Measurements from ENCODE around the gene KRT33A. TPM values are rescaled to one million over a fixed set of nuclear protein-coding genes. Genes with fewer than 3 reads are reported as not detected.
A peak's percentile ranks its signal among the peaks of the same experiment; 100 is the strongest.

KRT33A gene
- total RNA-seq, 1 donor from 2014 or later = not detected

GRCh38 chr17:41301916-41302901 is 48.4 kb downstream of the KRT33A start, which contains the start of gene KRTAP29-1:
TSS of gene KRTAP29-1 (minus strand) at chr17:41302851. CDS start at chr17:41302851, 0 bp downstream.
- DNase-seq = no peak

- no peak for DNase-seq
Measured at GRCh38 chr17:41301204-41301790, 49.3 kb downstream of the KRT33A start.

GRCh38 chr17:41298458-41299135 is 52.0 kb downstream of the KRT33A start:
- no peak for DNase-seq

- DNase-seq = peak; percentile 58
Measured at GRCh38 chr17:41296846-41297245, 53.8 kb downstream of the KRT33A start.

Other genes starting within 250 kb of the KRT33A start
- not detected for gene KRTAP4-16, start 248.6 kb downstream of the KRT33A start, total RNA-seq
- gene KRTAP4-9, start 245.4 kb downstream of the KRT33A start, total RNA-seq = not detected
- not detected for gene KRTAP4-11, start 232.5 kb downstream of the KRT33A start, total RNA-seq
- gene KRTAP4-12, start 226.6 kb downstream of the KRT33A start, total RNA-seq = not detected
- not detected for gene KRTAP4-6, start 210.3 kb downstream of the KRT33A start, total RNA-seq
- not detected for gene KRTAP4-5, start 201.0 kb downstream of the KRT33A start, total RNA-seq
- gene KRTAP4-4, start 190.1 kb downstream of the KRT33A start, total RNA-seq = not detected
- not detected for gene KRTAP4-3, start 182.6 kb downstream of the KRT33A start, total RNA-seq
- not detected for gene KRTAP4-2, start 172.6 kb downstream of the KRT33A start, total RNA-seq
- gene KRTAP4-1, start 165.9 kb downstream of the KRT33A start, total RNA-seq = not detected
- not detected for gene KRTAP9-1, start 160.9 kb downstream of the KRT33A start, total RNA-seq
- gene KRTAP9-2, start 124.2 kb downstream of the KRT33A start, total RNA-seq = not detected
- not detected for gene KRTAP9-3, start 118.4 kb downstream of the KRT33A start, total RNA-seq
- not detected for gene KRTAP9-8, start 112.8 kb downstream of the KRT33A start, total RNA-seq
- gene KRTAP9-4, start 101.1 kb downstream of the KRT33A start, total RNA-seq = not detected
- gene KRTAP9-9, start 95.4 kb downstream of the KRT33A start, total RNA-seq = not detected
- not detected for gene KRTAP9-6, start 85.5 kb downstream of the KRT33A start, total RNA-seq
- gene KRTAP9-7, start 75.1 kb downstream of the KRT33A start, total RNA-seq = not detected
- gene KRTAP29-1, start 48.0 kb downstream of the KRT33A start, total RNA-seq = not detected
- not detected for gene KRTAP16-1, start 41.5 kb downstream of the KRT33A start, total RNA-seq
- 1.0 TPM for gene KRTAP17-1, start 35.1 kb downstream of the KRT33A start, total RNA-seq
- 0.21 TPM for gene KRT33B, start 19.0 kb upstream of the KRT33A start, total RNA-seq
- 0.51 TPM for gene KRT34, start 31.5 kb upstream of the KRT33A start, total RNA-seq
- 6.1 TPM for gene KRT31, start 46.8 kb upstream of the KRT33A start, total RNA-seq
- gene KRT37, start 73.8 kb upstream of the KRT33A start, total RNA-seq = not detected
- gene KRT38, start 90.2 kb upstream of the KRT33A start, total RNA-seq = not detected
- gene KRT32, start 116.6 kb upstream of the KRT33A start, total RNA-seq = not detected
- gene KRT35, start 130.3 kb upstream of the KRT33A start, total RNA-seq = not detected
- gene KRT36, start 139.1 kb upstream of the KRT33A start, total RNA-seq = not detected
- gene KRT13, start 154.8 kb upstream of the KRT33A start, total RNA-seq = 1,847 TPM
- gene KRT15, start 168.1 kb upstream of the KRT33A start, total RNA-seq = 633 TPM
- gene KRT19, start 177.5 kb upstream of the KRT33A start, total RNA-seq = 248 TPM
- not detected for gene KRT9, start 221.2 kb upstream of the KRT33A start, total RNA-seq
- 738 TPM for gene KRT14, start 236.1 kb upstream of the KRT33A start, total RNA-seq

Data from tongue (tissue), 2 donors.